ENCODE results near the gene TSPAN5. TPM values are rescaled to one million over a fixed set of nuclear protein-coding genes. Genes with fewer than 3 reads are reported as not detected.

TSPAN5 gene
- total RNA-seq, 4 donors from 2014 or later = 2.1 to 5.8 (median 3.8) TPM

- Histone ChIP-seq H3K27ac (no peak overlapping the region), H3K4me1 (no peaks in the 10 kb centered on the region), H3K4me3 (no peak overlapping the region), H3K9me3 (no peaks in the 10 kb centered on the region), H3K36me3 (no peaks in the 10 kb centered on the region), H3K27me3 (no peaks in the 10 kb centered on the region)
- DNase-seq = no peak
- no peak for TF ChIP-seq CTCF (IDR thresholded peaks at IDR 0.05)
- TF ChIP-seq POLR2A (IDR thresholded peaks at IDR 0.05) = no peak
These were observed 168.2 kb downstream of the TSPAN5 start for GRCh38 chr4:98490251-98490650.

- no peak overlapping the region for H3K27ac ChIP-seq
- TF ChIP-seq CTCF (IDR thresholded peaks at IDR 0.05) (no peak), POLR2A (IDR thresholded peaks at IDR 0.05) (no peak)
- H3K36me3 ChIP-seq = no peaks in the 10 kb centered on the region
- no peaks in the 10 kb centered on the region for H3K9me3 ChIP-seq
- no peak overlapping the region for H3K4me3 ChIP-seq
- no peaks in the 10 kb centered on the region for H3K27me3 ChIP-seq
- no peaks in the 10 kb centered on the region for H3K4me1 ChIP-seq
- DNase-seq = no peak
These were observed 172.5 kb downstream of the TSPAN5 start for GRCh38 chr4:98485816-98486345.

GRCh38 chr4:98484031-98484430 lies 174.4 kb downstream of the TSPAN5 start:
- H3K4me1 ChIP-seq = no peaks in the 10 kb centered on the region

GRCh38 chr4:98482847-98483806 lies 175.3 kb downstream of the TSPAN5 start:
- Histone ChIP-seq H3K27ac (no peak overlapping the region), H3K4me3 (no peak overlapping the region), H3K36me3 (no peaks in the 10 kb centered on the region), H3K9me3 (no peaks in the 10 kb centered on the region), H3K27me3 (no peaks in the 10 kb centered on the region), H3K4me1 (no peaks in the 10 kb centered on the region)
- TF ChIP-seq POLR2A (IDR thresholded peaks at IDR 0.05) = no peak
- no peak for TF ChIP-seq CTCF (IDR thresholded peaks at IDR 0.05)
- no peak for DNase-seq

More at GRCh38 chr4:98484031-98484430, 174.4 kb downstream of the TSPAN5 start:
- Histone ChIP-seq H3K27ac (no peak overlapping the region), H3K36me3 (no peaks in the 10 kb centered on the region), H3K9me3 (no peaks in the 10 kb centered on the region), H3K27me3 (no peaks in the 10 kb centered on the region), H3K4me3 (no peak overlapping the region)
- no peak for DNase-seq
- TF ChIP-seq CTCF (IDR thresholded peaks at IDR 0.05) (no peak), POLR2A (IDR thresholded peaks at IDR 0.05) (no peak)

- Histone ChIP-seq H3K27me3 (no peaks in the 10 kb centered on the region), H3K4me1 (no peaks in the 10 kb centered on the region), H3K9me3 (no peaks in the 10 kb centered on the region), H3K27ac (no peak overlapping the region), H3K36me3 (no peaks in the 10 kb centered on the region), H3K4me3 (no peak overlapping the region)
- no peak for DNase-seq
- TF ChIP-seq POLR2A (IDR thresholded peaks at IDR 0.05) (no peak), CTCF (IDR thresholded peaks at IDR 0.05) (no peak)
These were observed 175.9 kb downstream of the TSPAN5 start for GRCh38 chr4:98482503-98482846.
